ENCODE results near the gene MAP6.

Gene MAP6

GRCh38 chr11:75568616-75569219 is 100.1 kb downstream of the MAP6 start:
- Histone ChIP-seq H3K27ac (no peak overlapping the region), H3K36me3 (no peaks in the 10 kb centered on the region)
- TF ChIP-seq CTCF (IDR thresholded peaks at IDR 0.05; ENCODE audit: low read depth, low read length), result no peak

GRCh38 chr11:75567971-75568370 is 100.9 kb downstream of the MAP6 start:
- H3K27ac ChIP-seq, result no peak overlapping the region
- no peak for TF ChIP-seq CTCF (IDR thresholded peaks at IDR 0.05; ENCODE audit: low read depth, low read length)
- H3K36me3 ChIP-seq, result no peaks in the 10 kb centered on the region
- no peak overlapping the region for H3K4me3 ChIP-seq (ENCODE audit: low read depth, low read length)
- H3K9me3 ChIP-seq (ENCODE audit: severe bottlenecking), result no peaks in the 10 kb centered on the region
- DNase-seq, result no peak
- no peaks in the 10 kb centered on the region for H3K27me3 ChIP-seq (ENCODE audit: insufficient read depth, low read depth, severe bottlenecking)

More at GRCh38 chr11:75568616-75569219, 100.1 kb downstream of the MAP6 start:
- Histone ChIP-seq H3K27me3 (ENCODE audit: insufficient read depth, low read depth, severe bottlenecking) (no peaks in the 10 kb centered on the region), H3K4me3 (ENCODE audit: low read depth, low read length) (no peak overlapping the region), H3K9me3 (ENCODE audit: severe bottlenecking) (no peaks in the 10 kb centered on the region)
- no peak for DNase-seq

- H3K36me3 ChIP-seq, result no peaks in the 10 kb centered on the region
- TF ChIP-seq CTCF (IDR thresholded peaks at IDR 0.05; ENCODE audit: low read depth, low read length), result no peak
Measured at GRCh38 chr11:75566763-75567279, 102.0 kb downstream of the MAP6 start.

GRCh38 chr11:75565916-75566762 is 102.7 kb downstream of the MAP6 start:
- H3K27ac ChIP-seq, result no peak overlapping the region
- no peaks in the 10 kb centered on the region for H3K9me3 ChIP-seq (ENCODE audit: severe bottlenecking)
- no peaks in the 10 kb centered on the region for H3K36me3 ChIP-seq
- no peak for TF ChIP-seq CTCF (IDR thresholded peaks at IDR 0.05; ENCODE audit: low read depth, low read length)
- H3K27me3 ChIP-seq (ENCODE audit: insufficient read depth, low read depth, severe bottlenecking), result no peaks in the 10 kb centered on the region
- no peak overlapping the region for H3K4me3 ChIP-seq (ENCODE audit: low read depth, low read length)
- no peak for DNase-seq

More at GRCh38 chr11:75566763-75567279, 102.0 kb downstream of the MAP6 start:
- H3K9me3 ChIP-seq (ENCODE audit: severe bottlenecking), result no peaks in the 10 kb centered on the region
- DNase-seq, result no peak
- H3K27me3 ChIP-seq (ENCODE audit: insufficient read depth, low read depth, severe bottlenecking), result no peaks in the 10 kb centered on the region
- no peak overlapping the region for H3K4me3 ChIP-seq (ENCODE audit: low read depth, low read length)
- no peak overlapping the region for H3K27ac ChIP-seq

- Histone ChIP-seq H3K27ac (no peak overlapping the region), H3K27me3 (ENCODE audit: insufficient read depth, low read depth, severe bottlenecking) (no peaks in the 10 kb centered on the region), H3K36me3 (no peaks in the 10 kb centered on the region), H3K9me3 (ENCODE audit: severe bottlenecking) (no peaks in the 10 kb centered on the region), H3K4me3 (ENCODE audit: low read depth, low read length) (no peak overlapping the region)
- no peak for TF ChIP-seq CTCF (IDR thresholded peaks at IDR 0.05; ENCODE audit: low read depth, low read length)
- DNase-seq, result no peak
Measured at GRCh38 chr11:75565221-75565814, 103.5 kb downstream of the MAP6 start.

Measured in WERI-Rb-1 (cell line).